Endodermal cell (in vitro differentiated cells): Measurements from ENCODE around the gene MPPED2. TPM values are rescaled to one million over a fixed set of nuclear protein-coding genes. Genes with fewer than 3 reads are reported as not detected.

Experiments
- DNase-seq: peaks from one replicate; pipeline ENCODE4 v3.0.0-alpha.2; 2017
- H3K27ac ChIP-seq: 2 replicates; pipeline ENCODE4 v1.5.1; 2013; ENCODE audit warnings: mild to moderate bottlenecking, low read depth, low read length, moderate library complexity
- H3K27me3 ChIP-seq: 2 replicates; pipeline ENCODE4 v1.6.1; 2013; ENCODE audit warnings: mild to moderate bottlenecking, low read length, moderate library complexity; ENCODE audit not compliant: insufficient read depth, control insufficient read depth, poor library complexity, severe bottlenecking
- H3K36me3 ChIP-seq: 2 replicates; pipeline ENCODE4 v1.7.0; 2013; ENCODE audit warnings: mild to moderate bottlenecking, low read length, moderate library complexity; ENCODE audit not compliant: control insufficient read depth, insufficient read depth
- H3K4me1 ChIP-seq: one replicate; pipeline ENCODE4 v1.7.0; 2013; ENCODE audit warnings: low read length; ENCODE audit not compliant: control insufficient read depth, insufficient read depth
- H3K4me3 ChIP-seq: 2 replicates; pipeline ENCODE4 v1.5.1; 2013; ENCODE audit warnings: mild to moderate bottlenecking, low read length, moderate library complexity
- H3K9ac ChIP-seq: 2 replicates; pipeline ENCODE4 v1.6.1; 2013; ENCODE audit warnings: mild to moderate bottlenecking, low read length, moderate library complexity; ENCODE audit not compliant: poor library complexity, severe bottlenecking; ENCODE audit errors: extremely low read depth
- H3K9me3 ChIP-seq: 2 replicates; pipeline ENCODE4 v1.6.1; 2013; ENCODE audit warnings: mild to moderate bottlenecking, low read length, moderate library complexity; ENCODE audit not compliant: control insufficient read depth
- H3K27ac Mint-ChIP-seq: 2 replicates; pipeline ENCODE4 v1.8.0; 2020; ENCODE audit warnings: mixed read lengths
- H3K27me3 Mint-ChIP-seq: 2 replicates; pipeline ENCODE4 v1.8.0; 2021; ENCODE audit warnings: mild to moderate bottlenecking, mixed read lengths; ENCODE audit not compliant: insufficient read depth
- H3K36me3 Mint-ChIP-seq: 2 replicates; pipeline ENCODE4 v1.8.0; 2020; ENCODE audit warnings: low read depth, mixed read lengths
- H3K4me1 Mint-ChIP-seq: 2 replicates; pipeline ENCODE4 v1.8.0; 2020; ENCODE audit warnings: mixed read lengths
- H3K4me3 Mint-ChIP-seq: 2 replicates; pipeline ENCODE4 v1.8.0; 2020; ENCODE audit warnings: mild to moderate bottlenecking, moderate library complexity, mixed read lengths
- H3K9me3 Mint-ChIP-seq: 2 replicates; pipeline ENCODE4 v1.8.0; 2020; ENCODE audit warnings: mild to moderate bottlenecking, mixed read lengths
- WGBS, 2 experiments: methylation state at CpG; one replicate each; pipeline versions ENCODE4 v1.1.5 to v1.1.7; 2013; ENCODE audit warnings: missing lambda C conversion rate in 2 of 2, mixed read lengths in 1 of 2; ENCODE audit not compliant: insufficient coverage in 1 of 2, insufficient read length in 1 of 2; 5-methylcytosine and 5-hydroxymethylcytosine counted together
- total RNA-seq, 2 donors: library from RNA; stranded (reverse); fragmentation: NEBNext Ultra II Directional in 1 of 2; extraction: Animal tissue kit (Norgen Biotek cat#: 25700) in 1 of 2; gene quantifications; 2 replicates in 1 of 2; 3 replicates in 1 of 2; pipeline ENCODE4 v1.2.1, GENCODE V29; 2021
- TF ChIP-seq, protein P1 (sequence below): fragments of 200-600 bp; sonication (generic); conservative IDR thresholded peaks from 2 replicates; pipeline ENCODE4 v1.5.0; 2021; ENCODE audit warnings: antibody characterized with exemption, mild to moderate bottlenecking

Gene MPPED2
- total RNA-seq, 2 donors from 2014 or later: 1.5 to 16.4 TPM

GRCh38 chr11:30364139-30364836, 221.9 kb downstream of the MPPED2 start:
- Mint-ChIP-seq H3K9me3 (no peaks in the 10 kb centered on the region), H3K27me3 (no peaks in the 10 kb centered on the region), H3K27ac (no peak overlapping the region), H3K4me3 (no peak overlapping the region), H3K4me1 (peaks cover 52% of the 10 kb centered on the region), H3K36me3 (no peaks in the 10 kb centered on the region)
- Histone ChIP-seq H3K9me3 (no peaks in the 10 kb centered on the region), H3K4me3 (no peak overlapping the region), H3K27me3 (no peaks in the 10 kb centered on the region), H3K9ac (no peak overlapping the region), H3K27ac (no peak overlapping the region), H3K4me1 (peaks cover 13% of the 10 kb centered on the region), H3K36me3 (no peaks in the 10 kb centered on the region)
- DNase-seq: no peak
- WGBS, 2 experiments: 67 to 82% methylated on average over 5 to 7 of the region's 7 CpGs
- TF ChIP-seq, protein P1, sequence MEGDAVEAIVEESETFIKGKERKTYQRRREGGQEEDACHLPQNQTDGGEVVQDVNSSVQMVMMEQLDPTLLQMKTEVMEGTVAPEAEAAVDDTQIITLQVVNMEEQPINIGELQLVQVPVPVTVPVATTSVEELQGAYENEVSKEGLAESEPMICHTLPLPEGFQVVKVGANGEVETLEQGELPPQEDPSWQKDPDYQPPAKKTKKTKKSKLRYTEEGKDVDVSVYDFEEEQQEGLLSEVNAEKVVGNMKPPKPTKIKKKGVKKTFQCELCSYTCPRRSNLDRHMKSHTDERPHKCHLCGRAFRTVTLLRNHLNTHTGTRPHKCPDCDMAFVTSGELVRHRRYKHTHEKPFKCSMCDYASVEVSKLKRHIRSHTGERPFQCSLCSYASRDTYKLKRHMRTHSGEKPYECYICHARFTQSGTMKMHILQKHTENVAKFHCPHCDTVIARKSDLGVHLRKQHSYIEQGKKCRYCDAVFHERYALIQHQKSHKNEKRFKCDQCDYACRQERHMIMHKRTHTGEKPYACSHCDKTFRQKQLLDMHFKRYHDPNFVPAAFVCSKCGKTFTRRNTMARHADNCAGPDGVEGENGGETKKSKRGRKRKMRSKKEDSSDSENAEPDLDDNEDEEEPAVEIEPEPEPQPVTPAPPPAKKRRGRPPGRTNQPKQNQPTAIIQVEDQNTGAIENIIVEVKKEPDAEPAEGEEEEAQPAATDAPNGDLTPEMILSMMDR: no peak

DNA sequence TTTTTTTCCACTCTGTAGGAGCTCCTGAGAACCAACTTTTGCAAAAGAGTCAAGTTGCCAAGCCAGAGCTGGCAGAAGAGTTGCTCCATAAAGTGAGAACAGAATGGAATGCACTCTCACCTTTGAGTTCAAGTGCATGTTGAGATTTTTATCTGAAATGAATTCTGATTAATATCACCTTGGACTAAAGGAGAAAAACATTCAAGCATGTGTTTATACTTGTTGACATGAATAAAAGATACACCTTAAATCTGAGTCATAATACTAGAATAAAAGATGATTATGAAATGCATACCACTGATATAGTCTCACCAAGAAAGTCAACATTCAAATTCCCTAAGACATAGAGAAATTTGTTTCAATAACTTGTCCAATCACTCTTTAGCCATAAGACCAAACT, 225.4 kb downstream of the MPPED2 start:
- Mint-ChIP-seq H3K4me1 (peaks cover 48% of the 10 kb centered on the region), H3K27me3 (peaks cover 3% of the 10 kb centered on the region), H3K4me3 (no peak overlapping the region), H3K27ac (no peak overlapping the region), H3K36me3 (no peaks in the 10 kb centered on the region), H3K9me3 (peaks cover 1% of the 10 kb centered on the region)
- no peak for DNase-seq
- Histone ChIP-seq H3K27me3 (no peaks in the 10 kb centered on the region), H3K4me3 (no peak overlapping the region), H3K27ac (no peak overlapping the region), H3K36me3 (no peaks in the 10 kb centered on the region), H3K9ac (no peak overlapping the region), H3K9me3 (no peaks in the 10 kb centered on the region), H3K4me1 (peaks cover 13% of the 10 kb centered on the region)
- TF ChIP-seq, protein P1: no peak
